Panc1 (cell line): ENCODE data around the gene DHCR24.

ENCODE experiments used
- CTCF ChIP-seq: fragments of 450-650 bp; IDR thresholded peaks from 2 replicates; pipeline ENCODE4 v1.5.1; 2017; ENCODE audit warnings: mild to moderate bottlenecking
- SIN3A ChIP-seq: IDR thresholded peaks from 2 replicates; pipeline ENCODE4 v1.6.1; 2012; ENCODE audit warnings: low read depth, mild to moderate bottlenecking, low read length, moderate library complexity, borderline replicate concordance; ENCODE audit not compliant: insufficient read depth
- TCF7L2 ChIP-seq: IDR thresholded peaks from 2 replicates; pipeline ENCODE4 v1.6.1; 2011; ENCODE audit warnings: mild to moderate bottlenecking, low read depth, low read length, inconsistent platforms
- TF ChIP-seq, protein P1 (sequence below), 2 experiments: IDR thresholded peaks; 2 replicates each; pipeline ENCODE4 v1.6.1; 2011 to 2012; ENCODE audit warnings: low read depth in 2 of 2, control low read depth in 1 of 2, low read length in 1 of 2, mild to moderate bottlenecking in 1 of 2, moderate library complexity in 1 of 2; ENCODE audit not compliant: insufficient read depth in 1 of 2

GRCh38 chr1:54810153-54810942 lies 76.6 kb downstream of the DHCR24 start:
- TF ChIP-seq CTCF = peak; percentile 91
- TF ChIP-seq SIN3A = no peak
- TF ChIP-seq, protein P1, sequence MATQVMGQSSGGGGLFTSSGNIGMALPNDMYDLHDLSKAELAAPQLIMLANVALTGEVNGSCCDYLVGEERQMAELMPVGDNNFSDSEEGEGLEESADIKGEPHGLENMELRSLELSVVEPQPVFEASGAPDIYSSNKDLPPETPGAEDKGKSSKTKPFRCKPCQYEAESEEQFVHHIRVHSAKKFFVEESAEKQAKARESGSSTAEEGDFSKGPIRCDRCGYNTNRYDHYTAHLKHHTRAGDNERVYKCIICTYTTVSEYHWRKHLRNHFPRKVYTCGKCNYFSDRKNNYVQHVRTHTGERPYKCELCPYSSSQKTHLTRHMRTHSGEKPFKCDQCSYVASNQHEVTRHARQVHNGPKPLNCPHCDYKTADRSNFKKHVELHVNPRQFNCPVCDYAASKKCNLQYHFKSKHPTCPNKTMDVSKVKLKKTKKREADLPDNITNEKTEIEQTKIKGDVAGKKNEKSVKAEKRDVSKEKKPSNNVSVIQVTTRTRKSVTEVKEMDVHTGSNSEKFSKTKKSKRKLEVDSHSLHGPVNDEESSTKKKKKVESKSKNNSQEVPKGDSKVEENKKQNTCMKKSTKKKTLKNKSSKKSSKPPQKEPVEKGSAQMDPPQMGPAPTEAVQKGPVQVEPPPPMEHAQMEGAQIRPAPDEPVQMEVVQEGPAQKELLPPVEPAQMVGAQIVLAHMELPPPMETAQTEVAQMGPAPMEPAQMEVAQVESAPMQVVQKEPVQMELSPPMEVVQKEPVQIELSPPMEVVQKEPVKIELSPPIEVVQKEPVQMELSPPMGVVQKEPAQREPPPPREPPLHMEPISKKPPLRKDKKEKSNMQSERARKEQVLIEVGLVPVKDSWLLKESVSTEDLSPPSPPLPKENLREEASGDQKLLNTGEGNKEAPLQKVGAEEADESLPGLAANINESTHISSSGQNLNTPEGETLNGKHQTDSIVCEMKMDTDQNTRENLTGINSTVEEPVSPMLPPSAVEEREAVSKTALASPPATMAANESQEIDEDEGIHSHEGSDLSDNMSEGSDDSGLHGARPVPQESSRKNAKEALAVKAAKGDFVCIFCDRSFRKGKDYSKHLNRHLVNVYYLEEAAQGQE (IDR thresholded peaks at IDR 0.05; ENCODE audit: insufficient read depth in 1 of 2, low read depth in 2 of 2, low read length in 1 of 2) = no peak
- no peak for TF ChIP-seq TCF7L2
